ENCODE measurements around the gene VPS13A. TPM values are rescaled to one million over a fixed set of nuclear protein-coding genes. Genes with fewer than 3 reads are reported as not detected.

VPS13A gene
- polyA plus RNA-seq, 1 donor from 2014 or later = 20.6 TPM

DNA sequence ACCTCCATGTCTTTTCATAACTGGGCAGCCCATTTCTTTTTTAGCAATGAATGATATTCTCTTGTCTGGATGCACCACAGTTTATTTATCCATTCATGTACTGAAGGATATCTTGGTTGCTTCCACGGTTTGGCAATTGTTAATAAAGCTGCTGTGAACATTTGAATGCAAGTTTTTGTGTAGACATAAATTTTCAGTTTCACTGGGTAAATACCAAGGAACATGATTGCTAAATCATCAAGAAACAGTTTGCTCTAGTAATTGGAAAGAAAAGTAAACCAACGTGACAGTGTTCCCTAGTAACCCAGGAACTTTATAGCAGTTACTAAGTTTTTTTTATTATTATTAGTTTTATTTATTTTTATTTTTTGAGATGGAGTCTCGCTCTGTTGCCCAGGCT is 100.4 kb downstream of the VPS13A start:
- Histone ChIP-seq H3K27ac (ENCODE audit: low read length) (no peak overlapping the region), H4K20me1 (ENCODE audit: insufficient read depth) (no peaks in the 10 kb centered on the region), H2AFZ (ENCODE audit: low read depth, low read length) (no peak overlapping the region), H3K4me3 (ENCODE audit: low read length) (no peak overlapping the region), H3K27me3 (ENCODE audit: insufficient read depth, low read depth, low read length) (no peaks in the 10 kb centered on the region), H3K4me2 (ENCODE audit: low read length) (no peak overlapping the region), H3K9me2 (ENCODE audit: insufficient read depth, low read length) (no peaks in the 10 kb centered on the region), H3K9me3 (ENCODE audit: low read length) (no peaks in the 10 kb centered on the region), H3K9ac (ENCODE audit: low read length) (no peak overlapping the region), H3K79me2 (replicated peaks; ENCODE audit: insufficient read depth, low read length) (no peaks in the 10 kb centered on the region), H3F3A (ENCODE audit: insufficient read depth, low read length, poor library complexity, severe bottlenecking) (no peaks in the 10 kb centered on the region), H3K36me3 (ENCODE audit: insufficient read depth, low read length) (no peaks in the 10 kb centered on the region)
- TF ChIP-seq TAF1 (IDR thresholded peaks at IDR 0.05; ENCODE audit: low read depth) = no peak
- TF ChIP-seq EP300 (conservative IDR thresholded peaks at IDR 0.05; ENCODE audit: poor library complexity, severe bottlenecking) = no peak
- TF ChIP-seq POLR2AphosphoS5 (IDR thresholded peaks at IDR 0.05) = no peak
- TF ChIP-seq MXI1 (conservative IDR thresholded peaks at IDR 0.05; ENCODE audit: poor library complexity, severe bottlenecking) = no peak
- TF ChIP-seq, protein P1, sequence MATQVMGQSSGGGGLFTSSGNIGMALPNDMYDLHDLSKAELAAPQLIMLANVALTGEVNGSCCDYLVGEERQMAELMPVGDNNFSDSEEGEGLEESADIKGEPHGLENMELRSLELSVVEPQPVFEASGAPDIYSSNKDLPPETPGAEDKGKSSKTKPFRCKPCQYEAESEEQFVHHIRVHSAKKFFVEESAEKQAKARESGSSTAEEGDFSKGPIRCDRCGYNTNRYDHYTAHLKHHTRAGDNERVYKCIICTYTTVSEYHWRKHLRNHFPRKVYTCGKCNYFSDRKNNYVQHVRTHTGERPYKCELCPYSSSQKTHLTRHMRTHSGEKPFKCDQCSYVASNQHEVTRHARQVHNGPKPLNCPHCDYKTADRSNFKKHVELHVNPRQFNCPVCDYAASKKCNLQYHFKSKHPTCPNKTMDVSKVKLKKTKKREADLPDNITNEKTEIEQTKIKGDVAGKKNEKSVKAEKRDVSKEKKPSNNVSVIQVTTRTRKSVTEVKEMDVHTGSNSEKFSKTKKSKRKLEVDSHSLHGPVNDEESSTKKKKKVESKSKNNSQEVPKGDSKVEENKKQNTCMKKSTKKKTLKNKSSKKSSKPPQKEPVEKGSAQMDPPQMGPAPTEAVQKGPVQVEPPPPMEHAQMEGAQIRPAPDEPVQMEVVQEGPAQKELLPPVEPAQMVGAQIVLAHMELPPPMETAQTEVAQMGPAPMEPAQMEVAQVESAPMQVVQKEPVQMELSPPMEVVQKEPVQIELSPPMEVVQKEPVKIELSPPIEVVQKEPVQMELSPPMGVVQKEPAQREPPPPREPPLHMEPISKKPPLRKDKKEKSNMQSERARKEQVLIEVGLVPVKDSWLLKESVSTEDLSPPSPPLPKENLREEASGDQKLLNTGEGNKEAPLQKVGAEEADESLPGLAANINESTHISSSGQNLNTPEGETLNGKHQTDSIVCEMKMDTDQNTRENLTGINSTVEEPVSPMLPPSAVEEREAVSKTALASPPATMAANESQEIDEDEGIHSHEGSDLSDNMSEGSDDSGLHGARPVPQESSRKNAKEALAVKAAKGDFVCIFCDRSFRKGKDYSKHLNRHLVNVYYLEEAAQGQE (IDR thresholded peaks at IDR 0.05; ENCODE audit: borderline replicate concordance) = no peak

DNA sequence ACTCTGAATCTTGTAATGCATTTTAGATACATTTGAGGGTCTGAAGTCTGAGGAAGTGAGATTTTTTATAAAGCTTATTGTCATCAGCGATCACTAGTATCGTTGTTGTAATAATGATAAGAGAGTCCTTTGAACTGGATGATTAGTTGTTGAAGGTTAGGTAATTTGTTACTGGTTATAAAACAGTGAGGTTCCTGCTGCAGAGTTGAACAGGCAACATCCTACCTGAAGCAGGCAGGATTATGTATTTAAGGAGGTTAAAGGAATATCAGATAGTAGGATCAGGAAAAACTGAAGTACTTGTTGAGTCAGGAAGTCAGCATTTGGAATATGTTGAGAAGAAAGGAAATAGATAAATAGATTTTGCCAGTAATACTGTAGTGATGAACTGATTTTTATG is 106.7 kb downstream of the VPS13A start:
- no peak overlapping the region for H3K4me3 ChIP-seq (ENCODE audit: low read length)
- no peaks in the 10 kb centered on the region for H3K79me2 ChIP-seq (replicated peaks; ENCODE audit: insufficient read depth, low read length)
- TF ChIP-seq EP300 (conservative IDR thresholded peaks at IDR 0.05; ENCODE audit: poor library complexity, severe bottlenecking) = no peak
- TF ChIP-seq EZH2 (IDR thresholded peaks at IDR 0.05; ENCODE audit: borderline replicate concordance, insufficient read depth, low read length, poor library complexity, severe bottlenecking) = no peak
- TF ChIP-seq, protein P1 (IDR thresholded peaks at IDR 0.05; ENCODE audit: borderline replicate concordance) = no peak
- H2AFZ ChIP-seq (ENCODE audit: low read depth, low read length) = no peak overlapping the region
- H4K20me1 ChIP-seq (ENCODE audit: insufficient read depth) = no peaks in the 10 kb centered on the region
- no peaks in the 10 kb centered on the region for H3K9me2 ChIP-seq (ENCODE audit: insufficient read depth, low read length)
- no peaks in the 10 kb centered on the region for H3K9me3 ChIP-seq (ENCODE audit: low read length)
- no peak overlapping the region for H3K9ac ChIP-seq (ENCODE audit: low read length)
- H3K27ac ChIP-seq (ENCODE audit: low read length) = no peak overlapping the region
- H3K4me2 ChIP-seq (ENCODE audit: low read length) = no peak overlapping the region
- no peaks in the 10 kb centered on the region for H3K27me3 ChIP-seq (ENCODE audit: insufficient read depth, low read depth, low read length)
- H3F3A ChIP-seq (ENCODE audit: insufficient read depth, low read length, poor library complexity, severe bottlenecking) = no peaks in the 10 kb centered on the region
- no peaks in the 10 kb centered on the region for H3K36me3 ChIP-seq (ENCODE audit: insufficient read depth, low read length)

DNA sequence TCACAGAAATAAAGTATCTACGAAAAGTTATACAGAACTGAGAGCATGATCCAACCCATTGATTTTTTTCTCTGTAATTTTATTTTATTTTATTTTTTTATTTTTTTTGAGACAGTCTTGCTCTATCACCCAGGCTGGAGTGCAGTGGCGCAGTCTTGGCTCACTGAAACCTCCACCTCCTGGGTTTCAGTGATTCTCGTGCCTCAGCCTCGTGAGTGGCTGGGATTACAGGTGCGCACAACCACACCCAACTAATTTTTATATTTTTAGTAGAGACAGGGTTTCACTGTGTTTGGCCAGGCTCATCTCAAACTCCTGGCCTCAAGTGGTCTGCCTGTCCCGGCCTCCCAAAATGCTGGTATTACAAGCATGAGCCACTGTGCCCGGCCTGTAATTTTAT is 107.3 kb downstream of the VPS13A start:
- TF ChIP-seq, protein P2, sequence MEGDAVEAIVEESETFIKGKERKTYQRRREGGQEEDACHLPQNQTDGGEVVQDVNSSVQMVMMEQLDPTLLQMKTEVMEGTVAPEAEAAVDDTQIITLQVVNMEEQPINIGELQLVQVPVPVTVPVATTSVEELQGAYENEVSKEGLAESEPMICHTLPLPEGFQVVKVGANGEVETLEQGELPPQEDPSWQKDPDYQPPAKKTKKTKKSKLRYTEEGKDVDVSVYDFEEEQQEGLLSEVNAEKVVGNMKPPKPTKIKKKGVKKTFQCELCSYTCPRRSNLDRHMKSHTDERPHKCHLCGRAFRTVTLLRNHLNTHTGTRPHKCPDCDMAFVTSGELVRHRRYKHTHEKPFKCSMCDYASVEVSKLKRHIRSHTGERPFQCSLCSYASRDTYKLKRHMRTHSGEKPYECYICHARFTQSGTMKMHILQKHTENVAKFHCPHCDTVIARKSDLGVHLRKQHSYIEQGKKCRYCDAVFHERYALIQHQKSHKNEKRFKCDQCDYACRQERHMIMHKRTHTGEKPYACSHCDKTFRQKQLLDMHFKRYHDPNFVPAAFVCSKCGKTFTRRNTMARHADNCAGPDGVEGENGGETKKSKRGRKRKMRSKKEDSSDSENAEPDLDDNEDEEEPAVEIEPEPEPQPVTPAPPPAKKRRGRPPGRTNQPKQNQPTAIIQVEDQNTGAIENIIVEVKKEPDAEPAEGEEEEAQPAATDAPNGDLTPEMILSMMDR (IDR thresholded peaks at IDR 0.05; ENCODE audit: poor library complexity, severe bottlenecking) = no peak
- TF ChIP-seq SMC3 (conservative IDR thresholded peaks at IDR 0.05; ENCODE audit: poor library complexity) (no peak), TAF1 (IDR thresholded peaks at IDR 0.05; ENCODE audit: low read depth) (no peak)
- no peak overlapping the region for H2AFZ ChIP-seq (ENCODE audit: low read depth, low read length)
- H3K4me2 ChIP-seq (ENCODE audit: low read length) = no peak overlapping the region
- no peak overlapping the region for H3K9ac ChIP-seq (ENCODE audit: low read length)
- no peaks in the 10 kb centered on the region for H3K9me2 ChIP-seq (ENCODE audit: insufficient read depth, low read length)
- no peaks in the 10 kb centered on the region for H4K20me1 ChIP-seq (ENCODE audit: insufficient read depth)
- no peaks in the 10 kb centered on the region for H3K36me3 ChIP-seq (ENCODE audit: insufficient read depth, low read length)
- no peaks in the 10 kb centered on the region for H3K27me3 ChIP-seq (ENCODE audit: insufficient read depth, low read depth, low read length)
- H3K27ac ChIP-seq (ENCODE audit: low read length) = no peak overlapping the region
- no peaks in the 10 kb centered on the region for H3K9me3 ChIP-seq (ENCODE audit: low read length)
- H3F3A ChIP-seq (ENCODE audit: insufficient read depth, low read length, poor library complexity, severe bottlenecking) = no peaks in the 10 kb centered on the region
- no peaks in the 10 kb centered on the region for H3K79me2 ChIP-seq (replicated peaks; ENCODE audit: insufficient read depth, low read length)
- no peak overlapping the region for H3K4me3 ChIP-seq (ENCODE audit: low read length)

Data from neural cell (in vitro differentiated cells).